C4-2B (cell line): Measurements from ENCODE around the gene PNMA6F.

Experiments
- H3K27ac ChIP-seq: fragments of 450-650 bp; 2 replicates; pipeline ENCODE4 v1.5.1; 2017
- CTCF ChIP-seq: fragments of 450-650 bp; conservative IDR thresholded peaks from 2 replicates; pipeline ENCODE4 v1.5.1; 2017; ENCODE audit warnings: mild to moderate bottlenecking
- ZFX ChIP-seq: fragments of 450-650 bp; IDR thresholded peaks from 2 replicates; pipeline ENCODE4 v1.6.1; 2017

Gene PNMA6F

GRCh38 chrX:153321381-153322124, at the start of gene PNMA6F:
PNMA6F (minus strand) TSS chrX:153321767; CDS start chrX:153320674, 1,093 bp downstream.
- no peak within 1 kb of the TSS for H3K27ac ChIP-seq
- TF ChIP-seq ZFX (no peak), CTCF (no peak)

- TF ChIP-seq CTCF (no peak), ZFX (no peak)
Observed at GRCh38 chrX:153371256-153371655, 49.7 kb upstream of the PNMA6F start.

GRCh38 chrX:153370293-153371055, 48.9 kb upstream of the PNMA6F start:
- TF ChIP-seq ZFX = no peak
- no peak for TF ChIP-seq CTCF
- H3K27ac ChIP-seq = no peak overlapping the region

More at GRCh38 chrX:153371256-153371655, 49.7 kb upstream of the PNMA6F start:
- H3K27ac ChIP-seq = no peak overlapping the region

- no peak overlapping the region for H3K27ac ChIP-seq
- no peak for TF ChIP-seq CTCF
- no peak for TF ChIP-seq ZFX
Observed at GRCh38 chrX:153366878-153367538, 45.4 kb upstream of the PNMA6F start.

- TF ChIP-seq ZFX (no peak), CTCF (no peak)
- H3K27ac ChIP-seq = no peak overlapping the region
Observed at GRCh38 chrX:153366119-153366518, 44.6 kb upstream of the PNMA6F start.

- TF ChIP-seq CTCF (no peak), ZFX (no peak)
- H3K27ac ChIP-seq = no peak overlapping the region
Observed at GRCh38 chrX:153365670-153366069, 44.1 kb upstream of the PNMA6F start.
